NOMO-1 treated with DMSO at 0.1 percent for 48 hours (cell line): ENCODE data around the gene TAB3.

ENCODE experiments used
- DNase-seq: peaks from one replicate; lab custom pipeline; 2025; ENCODE audit not compliant: unreplicated experiment; lab: John Stamatoyannopoulos, UW

Gene TAB3

GRCh38 chrX:30779453-30780030 lies 109.5 kb downstream of the TAB3 start:
- no peak for DNase-seq

- no peak for DNase-seq
Observed at GRCh38 chrX:30777575-30777974, 111.5 kb downstream of the TAB3 start.
